Duodenal mucosa (tissue), 2 donors: Measurements from ENCODE around the gene NEO1.

Experiments
- H3K27ac ChIP-seq: one replicate; pipeline ENCODE4 v1.7.0; 2013; ENCODE audit warnings: low read depth, low read length
- H3K27me3 ChIP-seq, 2 donors: one replicate each; pipeline ENCODE4 v1.7.0; 2013; ENCODE audit warnings: low read length in 2 of 2, control low read depth in 1 of 2; ENCODE audit not compliant: insufficient read depth in 2 of 2, control insufficient read depth in 1 of 2
- H3K36me3 ChIP-seq, 2 donors: one replicate each; pipeline ENCODE4 v1.7.0; 2013; ENCODE audit warnings: low read length in 2 of 2, control low read depth in 1 of 2; ENCODE audit not compliant: insufficient read depth in 2 of 2, control insufficient read depth in 1 of 2
- H3K4me1 ChIP-seq, 2 donors: one replicate each; pipeline ENCODE4 v1.7.0; 2013; ENCODE audit warnings: low read length in 2 of 2, control low read depth in 1 of 2; ENCODE audit not compliant: insufficient read depth in 2 of 2, control insufficient read depth in 1 of 2
- H3K4me3 ChIP-seq, 2 donors: one replicate each; pipeline ENCODE4 v1.7.0; 2013; ENCODE audit warnings: low read length in 2 of 2, low read depth in 1 of 2
- H3K9ac ChIP-seq, 2 donors: one replicate each; pipeline ENCODE4 v1.7.0; 2013; ENCODE audit warnings: low read length in 2 of 2, low read depth in 1 of 2
- H3K9me3 ChIP-seq, 2 donors: one replicate each; pipeline ENCODE4 v1.7.0; 2013; ENCODE audit warnings: low read length in 2 of 2, control low read depth in 1 of 2; ENCODE audit not compliant: control insufficient read depth in 1 of 2

NEO1 gene

DNA sequence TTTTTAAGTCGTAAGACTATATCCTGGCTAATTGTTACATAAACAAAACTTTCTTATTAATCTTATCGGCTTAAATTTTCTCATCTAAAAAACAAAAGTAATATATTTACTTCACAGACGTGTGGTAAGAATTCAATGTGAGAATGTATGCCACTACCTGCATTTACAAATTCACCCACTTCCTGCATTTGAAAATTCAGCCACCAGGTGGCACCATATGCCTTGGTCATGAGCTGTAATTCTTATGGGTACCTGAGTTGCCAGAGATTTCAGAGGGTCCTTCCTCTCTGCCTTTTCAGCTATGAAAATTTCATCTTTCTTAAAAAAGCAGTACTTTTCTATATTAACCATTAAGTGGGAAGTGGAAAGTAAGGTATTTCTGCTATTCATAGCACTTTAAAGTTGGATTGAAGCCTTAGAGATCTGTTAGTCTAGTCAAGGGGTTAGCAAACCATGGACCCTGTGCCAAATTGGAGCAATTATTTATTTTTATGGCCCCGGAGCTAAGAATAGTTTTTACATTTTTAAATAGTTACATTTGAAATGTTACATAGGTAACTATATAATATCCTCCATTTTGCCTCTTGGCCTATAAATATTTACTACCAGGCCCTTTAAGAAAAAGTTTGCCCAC, 188.7 kb downstream of the NEO1 start:
- Histone ChIP-seq H3K9ac (no peak overlapping the region), H3K36me3 (peaks cover 5 to 26% of the 10 kb centered on the region in 2 donors), H3K4me1 (no peaks in the 10 kb centered on the region), H3K9me3 (no peaks in the 10 kb centered on the region), H3K27ac (no peak overlapping the region), H3K27me3 (no peaks in the 10 kb centered on the region), H3K4me3 (no peak overlapping the region)

DNA sequence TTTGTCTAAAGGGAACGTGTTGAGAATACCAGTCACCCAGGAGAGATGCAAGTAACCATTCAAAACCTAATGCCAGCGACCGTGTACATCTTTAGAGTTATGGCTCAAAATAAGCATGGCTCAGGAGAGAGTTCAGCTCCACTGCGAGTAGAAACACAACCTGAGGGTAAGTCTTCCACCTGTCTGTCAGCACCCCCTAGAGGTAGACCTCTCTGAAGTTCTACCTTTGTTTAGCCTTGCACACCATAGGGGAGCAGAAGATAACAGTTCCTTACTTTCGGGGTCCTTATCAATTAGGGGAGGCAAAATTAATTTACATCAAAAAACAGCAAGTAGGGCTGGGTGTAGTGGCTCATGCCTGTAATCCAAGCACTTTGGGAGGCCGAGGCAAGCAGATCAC, 192.1 kb downstream of the NEO1 start:
- Histone ChIP-seq H3K9ac (no peak overlapping the region), H3K27ac (no peak overlapping the region), H3K4me3 (no peak overlapping the region), H3K27me3 (no peaks in the 10 kb centered on the region), H3K4me1 (no peaks in the 10 kb centered on the region), H3K9me3 (no peaks in the 10 kb centered on the region), H3K36me3 (peaks cover 9 to 19% of the 10 kb centered on the region in 2 donors)

DNA sequence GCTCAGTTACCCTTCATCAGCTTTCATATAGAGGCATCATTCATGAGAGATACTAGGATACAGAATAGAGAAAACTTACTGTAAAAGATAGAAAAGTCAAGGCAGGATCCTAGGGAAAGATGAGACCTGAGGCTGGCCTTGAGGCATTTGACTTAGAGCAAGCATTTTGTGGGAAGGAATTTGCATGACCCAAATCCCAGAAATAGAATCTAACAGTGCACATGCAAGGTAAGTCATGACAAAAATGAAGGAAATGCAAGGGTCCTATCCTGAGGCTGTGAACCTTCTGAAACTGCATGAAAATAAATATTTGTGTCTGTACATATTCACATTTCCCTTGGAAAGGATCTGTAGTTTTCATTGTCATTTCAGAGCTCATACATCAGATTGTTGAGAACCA, 194.2 kb downstream of the NEO1 start:
- H3K9me3 ChIP-seq: no peaks in the 10 kb centered on the region
- no peaks in the 10 kb centered on the region for H3K27me3 ChIP-seq
- no peak overlapping the region for H3K9ac ChIP-seq
- peaks cover 9 to 19% of the 10 kb centered on the region in 2 donors for H3K36me3 ChIP-seq
- H3K4me3 ChIP-seq: no peak overlapping the region
- H3K4me1 ChIP-seq: no peaks in the 10 kb centered on the region
- H3K27ac ChIP-seq: no peak overlapping the region

DNA sequence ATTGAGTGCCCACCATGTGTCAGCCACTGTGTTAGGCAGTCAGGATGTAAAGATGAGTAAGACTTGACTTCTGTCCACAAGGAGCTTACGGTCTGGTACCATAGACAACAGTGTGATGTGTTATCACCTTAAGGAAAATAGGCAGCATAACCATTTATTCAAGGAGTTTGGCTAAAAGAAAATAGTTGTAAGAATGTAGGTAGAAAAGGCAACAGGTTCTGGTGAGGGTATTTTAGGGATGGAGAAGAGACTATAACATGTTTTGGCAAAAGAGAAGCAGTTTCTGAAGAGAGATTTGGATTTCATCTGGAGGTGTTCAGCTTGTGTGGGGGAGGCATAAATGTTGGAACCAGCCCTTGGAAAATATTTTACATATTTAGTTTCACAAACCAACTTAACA, 194.6 kb downstream of the NEO1 start:
- H3K4me1 ChIP-seq: no peaks in the 10 kb centered on the region
- no peak overlapping the region for H3K4me3 ChIP-seq
- H3K36me3 ChIP-seq: peaks cover 9 to 19% of the 10 kb centered on the region in 2 donors
- no peaks in the 10 kb centered on the region for H3K9me3 ChIP-seq
- H3K27me3 ChIP-seq: no peaks in the 10 kb centered on the region
- no peak overlapping the region for H3K27ac ChIP-seq
- no peak overlapping the region for H3K9ac ChIP-seq

DNA sequence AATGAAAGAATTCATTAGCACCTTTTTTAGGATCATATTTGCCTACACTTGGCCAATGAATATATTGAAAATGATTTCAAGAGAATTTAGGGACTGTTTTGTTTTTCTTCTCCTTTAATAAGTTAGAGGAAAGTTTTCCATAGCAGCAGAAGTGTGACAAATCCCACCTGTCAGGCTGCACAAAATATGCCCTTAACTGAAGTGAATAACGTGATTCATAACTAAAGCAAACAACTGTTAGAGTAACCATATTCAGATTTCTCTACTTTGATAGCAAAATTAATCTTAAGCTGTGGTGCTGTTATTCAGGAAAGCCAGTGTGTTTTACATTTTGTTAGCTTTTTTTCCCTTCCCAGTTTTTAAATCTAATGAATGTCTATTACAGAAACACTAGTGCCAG, 195.1 kb downstream of the NEO1 start:
- Histone ChIP-seq H3K4me1 (no peaks in the 10 kb centered on the region), H3K36me3 (peaks cover 9 to 19% of the 10 kb centered on the region in 2 donors), H3K27ac (no peak overlapping the region)

DNA sequence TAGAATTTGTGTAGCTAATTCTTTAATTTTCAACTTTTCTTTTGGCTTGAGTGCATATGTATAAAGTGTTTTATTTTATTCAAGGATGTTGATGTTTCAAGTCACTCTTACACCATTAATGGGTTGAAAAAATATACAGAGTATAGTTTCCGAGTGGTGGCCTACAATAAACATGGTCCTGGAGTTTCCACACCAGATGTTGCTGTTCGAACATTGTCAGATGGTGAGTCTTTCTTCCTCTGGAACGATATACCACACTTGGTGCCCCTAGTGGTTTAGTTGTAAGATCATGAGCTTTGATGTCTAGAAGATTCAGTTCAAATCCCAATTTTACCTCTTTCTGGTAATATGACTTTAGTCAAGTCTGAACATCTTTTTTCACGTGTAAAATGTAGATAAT, 197.2 kb downstream of the NEO1 start:
- peaks cover 12 to 19% of the 10 kb centered on the region in 2 donors for H3K36me3 ChIP-seq
- H3K4me1 ChIP-seq: no peaks in the 10 kb centered on the region

More for the DNA sequence above, 195.1 kb downstream of the NEO1 start:
- H3K27me3 ChIP-seq: no peaks in the 10 kb centered on the region
- H3K9me3 ChIP-seq: no peaks in the 10 kb centered on the region
- no peak overlapping the region for H3K9ac ChIP-seq
- H3K4me3 ChIP-seq: no peak overlapping the region

DNA sequence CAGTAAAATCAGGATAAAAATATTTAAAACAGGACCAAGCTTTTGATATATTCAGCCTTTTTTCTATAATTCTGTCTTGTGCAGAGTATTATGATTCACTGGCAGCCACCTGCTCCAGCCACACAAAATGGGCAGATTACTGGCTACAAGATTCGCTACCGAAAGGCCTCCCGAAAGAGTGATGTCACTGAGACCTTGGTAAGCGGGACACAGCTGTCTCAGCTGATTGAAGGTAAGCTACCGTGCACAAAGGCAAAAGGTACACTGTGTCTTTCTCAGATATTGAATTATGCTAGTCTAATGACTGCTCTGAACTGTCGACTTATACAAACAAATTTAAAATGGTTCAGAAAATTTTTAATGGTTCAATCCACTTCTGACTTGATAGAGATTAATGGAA, 202.3 kb downstream of the NEO1 start:
- no peak overlapping the region for H3K4me3 ChIP-seq
- no peak overlapping the region for H3K27ac ChIP-seq
- peaks cover 27 to 47% of the 10 kb centered on the region in 2 donors for H3K36me3 ChIP-seq
- no peaks in the 10 kb centered on the region for H3K27me3 ChIP-seq
- H3K9ac ChIP-seq: no peak overlapping the region
- H3K9me3 ChIP-seq: no peaks in the 10 kb centered on the region
- no peaks in the 10 kb centered on the region for H3K4me1 ChIP-seq

More for the DNA sequence above, 197.2 kb downstream of the NEO1 start:
- Histone ChIP-seq H3K4me3 (no peak overlapping the region), H3K27me3 (no peaks in the 10 kb centered on the region), H3K9ac (no peak overlapping the region), H3K9me3 (no peaks in the 10 kb centered on the region), H3K27ac (no peak overlapping the region)

DNA sequence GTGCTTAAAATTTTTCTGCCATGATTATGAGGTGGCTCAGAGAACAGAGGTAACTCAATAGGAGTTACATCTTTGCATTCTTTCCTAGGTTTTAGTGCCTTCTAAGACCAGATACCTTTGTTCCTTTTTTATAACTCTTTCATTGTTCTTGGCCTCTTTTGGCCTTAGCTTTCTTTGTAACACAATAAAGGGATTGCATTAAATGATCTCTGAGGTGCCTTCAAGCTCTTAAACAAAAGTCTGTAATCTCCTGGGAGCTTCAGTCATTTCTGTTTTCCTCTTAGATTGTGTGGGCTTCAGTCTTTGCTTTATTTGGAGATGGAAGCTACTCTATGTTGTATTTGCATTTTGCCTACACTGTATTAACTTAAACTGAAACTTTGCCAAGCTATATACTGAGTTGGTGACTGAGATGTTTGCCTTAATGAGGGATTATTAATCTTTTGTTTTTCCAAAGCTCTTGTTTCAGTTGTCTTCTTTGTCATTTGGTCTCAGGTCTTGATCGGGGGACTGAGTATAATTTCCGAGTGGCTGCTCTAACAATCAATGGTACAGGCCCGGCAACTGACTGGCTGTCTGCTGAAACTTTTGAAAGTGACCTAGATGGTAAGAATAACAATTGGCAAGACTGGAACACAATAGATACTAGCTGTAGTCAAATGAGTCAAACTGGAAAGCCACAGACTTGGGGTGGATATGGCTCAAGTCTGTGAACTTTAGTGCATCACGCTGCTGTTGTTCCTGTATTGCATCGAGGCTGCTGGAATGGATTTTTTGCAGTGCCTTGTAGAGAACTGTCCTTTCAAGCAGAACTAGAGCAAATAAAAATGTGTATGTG, 206.2 kb downstream of the NEO1 start:
- H3K27me3 ChIP-seq: no peaks in the 10 kb centered on the region
- H3K4me1 ChIP-seq: no peaks in the 10 kb centered on the region
- H3K4me3 ChIP-seq: no peak overlapping the region
- H3K36me3 ChIP-seq: peaks cover 30 to 55% of the 10 kb centered on the region in 2 donors
- H3K27ac ChIP-seq: no peak overlapping the region
- no peaks in the 10 kb centered on the region for H3K9me3 ChIP-seq
- H3K9ac ChIP-seq: no peak overlapping the region

DNA sequence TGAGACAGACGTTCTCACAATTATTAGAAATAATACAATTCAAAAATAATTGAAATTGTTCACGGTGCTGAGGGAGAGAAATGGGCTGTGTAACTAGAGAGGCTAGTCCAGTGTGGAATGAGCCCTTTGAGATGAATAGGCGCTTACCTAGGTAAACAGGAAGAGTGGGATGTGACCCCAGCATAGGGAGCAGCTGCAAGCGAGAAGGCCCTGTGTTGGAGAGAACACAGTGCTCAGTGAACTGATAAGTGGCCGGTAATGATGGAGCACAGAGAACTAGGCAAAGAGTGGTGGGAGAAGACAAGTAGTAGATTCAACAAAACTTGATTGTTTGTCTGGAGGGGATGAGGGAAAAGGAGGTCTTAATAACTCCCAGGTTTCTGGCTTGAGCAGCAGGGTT, 212.6 kb downstream of the NEO1 start:
- no peaks in the 10 kb centered on the region for H3K9me3 ChIP-seq
- peaks cover 10 to 40% of the 10 kb centered on the region in 2 donors for H3K36me3 ChIP-seq
- no peak overlapping the region for H3K4me3 ChIP-seq
- H3K4me1 ChIP-seq: no peaks in the 10 kb centered on the region
- no peak overlapping the region for H3K9ac ChIP-seq
- H3K27me3 ChIP-seq: no peaks in the 10 kb centered on the region
- H3K27ac ChIP-seq: no peak overlapping the region

DNA sequence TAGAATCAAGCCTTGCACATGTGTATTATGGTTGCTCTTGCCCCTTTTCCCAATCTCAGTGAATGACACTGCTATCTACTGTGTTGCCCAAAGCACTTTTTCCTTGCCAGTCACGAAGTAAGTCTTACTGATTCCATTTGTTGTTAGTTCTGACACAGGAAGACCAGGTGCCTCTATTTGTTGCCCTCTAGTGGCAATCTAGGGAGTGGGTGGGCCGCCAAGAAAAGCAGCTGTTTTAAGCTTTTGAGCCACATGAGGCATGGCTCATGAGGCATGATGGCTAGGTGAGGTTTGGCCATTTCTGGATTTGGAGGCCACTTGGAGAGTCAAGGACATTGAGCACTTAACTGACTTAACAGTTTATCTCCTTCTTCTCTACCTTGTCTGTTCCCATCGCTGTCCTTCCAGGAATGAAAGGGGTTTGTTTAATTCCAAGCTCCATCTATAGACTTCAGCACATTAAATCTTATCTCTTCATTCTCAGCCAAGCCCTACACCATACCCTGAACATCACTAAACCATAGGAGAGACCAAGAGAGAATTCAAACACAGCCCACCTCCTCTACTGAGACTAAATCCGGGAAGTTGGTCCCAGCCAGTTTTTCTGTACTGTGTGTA, 213.4 kb downstream of the NEO1 start:
- Histone ChIP-seq H3K36me3 (peaks cover 14 to 40% of the 10 kb centered on the region in 2 donors), H3K4me1 (no peaks in the 10 kb centered on the region), H3K4me3 (no peak overlapping the region), H3K9me3 (no peaks in the 10 kb centered on the region), H3K27me3 (no peaks in the 10 kb centered on the region), H3K27ac (no peak overlapping the region), H3K9ac (no peak overlapping the region)
